ENCODE results near the gene UGT1A3.

- TF ChIP-seq CTCF (conservative IDR thresholded peaks at IDR 0.05; ENCODE audit: low read depth, low read length), result no peak
- no peak for TF ChIP-seq EZH2 (IDR thresholded peaks at IDR 0.05; ENCODE audit: borderline replicate concordance, low read depth, low read length, poor library complexity, severe bottlenecking)
Measured at GRCh38 chr2:233819884-233820773, 91.3 kb downstream of the UGT1A3 start.

Data from A673 (cell line).